WTC11 (cell line): ENCODE measurements around the gene PIGN. TPM values are rescaled to one million over a fixed set of nuclear protein-coding genes. Genes with fewer than 3 reads are reported as not detected.

Source experiments
- ATAC-seq: fragments of 200-7000 bp; cut with Tn5 transposase; 2 replicates; pipeline ENCODE4 v1.10.0; 2021; ENCODE audit warnings: mild to moderate bottlenecking, moderate library complexity
- CTCF ChIA-PET: fragments of 300-600 bp; sonication (Branson Sonifier 250); formaldehyde crosslinking; loops from one replicate; lab custom pipeline; 2021; ENCODE audit warnings: antibody characterized with exemption; lab: Charles Lee
- POLR2A ChIA-PET: fragments of 350-600 bp; sonication (Branson Sonifier 250); formaldehyde crosslinking; loops from one replicate; lab custom pipeline; 2021; ENCODE audit warnings: antibody characterized with exemption; lab: Charles Lee
- DNase-seq: peaks from one replicate; pipeline ENCODE4 v3.0.0; 2021; ENCODE audit warnings: low spot score
- H3K27ac Mint-ChIP-seq: 2 replicates; pipeline ENCODE4 v1.8.0; 2021; ENCODE audit warnings: mixed read lengths
- H3K27me3 Mint-ChIP-seq: 2 replicates; pipeline ENCODE4 v1.8.0; 2021; ENCODE audit warnings: low read depth, mild to moderate bottlenecking, moderate library complexity, mixed read lengths
- H3K36me3 Mint-ChIP-seq: 2 replicates; pipeline ENCODE4 v1.8.0; 2021; ENCODE audit warnings: mixed read lengths
- H3K4me1 Mint-ChIP-seq: 2 replicates; pipeline ENCODE4 v1.8.0; 2022; ENCODE audit warnings: mixed read lengths
- H3K4me3 Mint-ChIP-seq: 2 replicates; pipeline ENCODE4 v1.8.0; 2021; ENCODE audit warnings: mild to moderate bottlenecking, moderate library complexity, mixed read lengths
- H3K9me3 Mint-ChIP-seq: 2 replicates; pipeline ENCODE4 v1.8.0; 2021; ENCODE audit warnings: mixed read lengths
- AR ChIP-seq: fragments of 250-450 bp; sonication (Bioruptor Pico); IDR thresholded peaks from 2 replicates; pipeline ENCODE4 v1.9.0; 2021; ENCODE audit warnings: mild to moderate bottlenecking
- CREB1 ChIP-seq: sonication (generic); formaldehyde crosslinking; IDR thresholded peaks from 2 replicates; pipeline ENCODE4 v1.8.0; 2023; ENCODE audit warnings: mild to moderate bottlenecking, missing genetic modification reagents
- CREM ChIP-seq: sonication (generic); formaldehyde crosslinking; IDR thresholded peaks from 2 replicates; pipeline ENCODE4 v1.8.1; 2022; ENCODE audit warnings: mild to moderate bottlenecking, missing genetic modification reagents, moderate library complexity
- E2F4 ChIP-seq: sonication (generic); formaldehyde crosslinking; IDR thresholded peaks from 2 replicates; pipeline ENCODE4 v1.8.1; 2022; ENCODE audit warnings: low read depth, mild to moderate bottlenecking, moderate library complexity, missing genetic modification reagents, borderline replicate concordance
- GTF2I ChIP-seq: fragments of 250-450 bp; sonication (Bioruptor Pico); conservative IDR thresholded peaks from 2 replicates; pipeline ENCODE4 v1.4.0; 2021; ENCODE audit warnings: mild to moderate bottlenecking
- MYBL2 ChIP-seq: sonication (generic); formaldehyde crosslinking; IDR thresholded peaks from 2 replicates; pipeline ENCODE4 v1.8.1; 2023; ENCODE audit warnings: mild to moderate bottlenecking, moderate library complexity, missing genetic modification reagents
- NFE2L1 ChIP-seq: sonication (generic); formaldehyde crosslinking; IDR thresholded peaks from 2 replicates; pipeline ENCODE4 v1.8.1; 2023; ENCODE audit warnings: missing genetic modification reagents
- NFYB ChIP-seq: sonication (generic); formaldehyde crosslinking; conservative IDR thresholded peaks from 2 replicates; pipeline ENCODE4 v1.8.0; 2022; ENCODE audit warnings: low read depth, missing genetic modification reagents
- PRDM15 ChIP-seq: sonication (generic); formaldehyde crosslinking; IDR thresholded peaks from 2 replicates; pipeline ENCODE4 v1.8.0; 2022; ENCODE audit warnings: missing genetic modification reagents
- SMAD3 ChIP-seq: sonication (generic); formaldehyde crosslinking; IDR thresholded peaks from 2 replicates; pipeline ENCODE4 v1.8.0; 2022; ENCODE audit warnings: missing genetic modification reagents, mild to moderate bottlenecking, borderline replicate concordance
- TEAD4 ChIP-seq: sonication (generic); formaldehyde crosslinking; IDR thresholded peaks from 2 replicates; pipeline ENCODE4 v1.8.0; 2022; ENCODE audit warnings: mild to moderate bottlenecking, missing genetic modification reagents
- ZNF317 ChIP-seq: sonication (generic); formaldehyde crosslinking; IDR thresholded peaks from 2 replicates; pipeline ENCODE4 v1.8.1; 2023; ENCODE audit warnings: low read depth, mild to moderate bottlenecking, moderate library complexity, missing genetic modification reagents, borderline replicate concordance
- total RNA-seq: library from RNA; stranded (reverse); gene quantifications from 3 replicates; pipeline ENCODE4 v1.2.3, GENCODE V29; 2021
- TF ChIP-seq, protein P1 (sequence below): fragments of 250-450 bp; sonication (Bioruptor Pico); IDR thresholded peaks from 2 replicates; pipeline ENCODE4 v1.9.0; 2021; ENCODE audit warnings: moderate library complexity, mild to moderate bottlenecking, inconsistent platforms, borderline replicate concordance
- TF ChIP-seq, protein P2 (sequence below): fragments of 250-450 bp; sonication (Bioruptor Pico); IDR thresholded peaks from 2 replicates; pipeline ENCODE4 v1.8.0; 2021; ENCODE audit warnings: mild to moderate bottlenecking
- TF ChIP-seq, protein P3 (sequence below): sonication (generic); formaldehyde crosslinking; IDR thresholded peaks from 2 replicates; pipeline ENCODE4 v1.8.1; 2023; ENCODE audit warnings: mild to moderate bottlenecking, missing genetic modification reagents, borderline replicate concordance

Gene PIGN
- total RNA-seq, 1 experiment from 2014 or later, result 23.4 TPM

GRCh38 chr18:62028715-62029114, 158.1 kb downstream of the PIGN start:
- Mint-ChIP-seq H3K27ac (no peak overlapping the region), H3K9me3 (peaks cover 7% of the 10 kb centered on the region; the same call in 1 of the 2 replicates), H3K36me3 (no peaks in the 10 kb centered on the region), H3K4me1 (peaks cover 27% of the 10 kb centered on the region), H3K27me3 (no peaks in the 10 kb centered on the region), H3K4me3 (no peak overlapping the region)
- no peak for DNase-seq
- ATAC-seq, result no peak
- TF ChIP-seq, protein P1, sequence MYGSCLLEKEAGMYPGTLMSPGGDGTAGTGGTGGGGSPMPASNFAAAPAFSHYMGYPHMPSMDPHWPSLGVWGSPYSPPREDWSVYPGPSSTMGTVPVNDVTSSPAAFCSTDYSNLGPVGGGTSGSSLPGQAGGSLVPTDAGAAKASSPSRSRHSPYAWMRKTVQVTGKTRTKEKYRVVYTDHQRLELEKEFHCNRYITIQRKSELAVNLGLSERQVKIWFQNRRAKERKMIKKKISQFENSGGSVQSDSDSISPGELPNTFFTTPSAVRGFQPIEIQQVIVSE (CRISPR knock-in tag), result no peak
- TF ChIP-seq, protein P2, sequence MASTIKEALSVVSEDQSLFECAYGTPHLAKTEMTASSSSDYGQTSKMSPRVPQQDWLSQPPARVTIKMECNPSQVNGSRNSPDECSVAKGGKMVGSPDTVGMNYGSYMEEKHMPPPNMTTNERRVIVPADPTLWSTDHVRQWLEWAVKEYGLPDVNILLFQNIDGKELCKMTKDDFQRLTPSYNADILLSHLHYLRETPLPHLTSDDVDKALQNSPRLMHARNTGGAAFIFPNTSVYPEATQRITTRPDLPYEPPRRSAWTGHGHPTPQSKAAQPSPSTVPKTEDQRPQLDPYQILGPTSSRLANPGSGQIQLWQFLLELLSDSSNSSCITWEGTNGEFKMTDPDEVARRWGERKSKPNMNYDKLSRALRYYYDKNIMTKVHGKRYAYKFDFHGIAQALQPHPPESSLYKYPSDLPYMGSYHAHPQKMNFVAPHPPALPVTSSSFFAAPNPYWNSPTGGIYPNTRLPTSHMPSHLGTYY (CRISPR knock-in tag), result no peak
- TF ChIP-seq TEAD4 (no peak), SMAD3 (CRISPR knock-in tag) (no peak)
- CTCF ChIA-PET, result no interaction called here
- POLR2A ChIA-PET, result no interaction called here

- peak; percentile 71 for ATAC-seq
- Mint-ChIP-seq H3K36me3 (no peaks in the 10 kb centered on the region), H3K4me3 (no peak overlapping the region), H3K27ac (no peak overlapping the region), H3K4me1 (peaks cover 27% of the 10 kb centered on the region), H3K27me3 (no peaks in the 10 kb centered on the region), H3K9me3 (peaks cover 7% of the 10 kb centered on the region; the same call in 1 of the 2 replicates)
- TF ChIP-seq PRDM15 (CRISPR knock-in tag) (peak; percentile 78), AR (CRISPR knock-in tag) (no peak), CREB1 (CRISPR knock-in tag) (no peak), GTF2I (CRISPR knock-in tag) (no peak)
- DNase-seq, result no peak
- ChIA-PET POLR2A (no interaction called here), CTCF (no interaction called here)
Observed at GRCh38 chr18:62027914-62028520, 158.8 kb downstream of the PIGN start.

GRCh38 chr18:62026586-62026985, 160.3 kb downstream of the PIGN start:
- Mint-ChIP-seq H3K27me3 (no peaks in the 10 kb centered on the region), H3K4me3 (no peak overlapping the region), H3K27ac (no peak overlapping the region), H3K36me3 (no peaks in the 10 kb centered on the region), H3K4me1 (peaks cover 27% of the 10 kb centered on the region), H3K9me3 (peaks cover 7% of the 10 kb centered on the region; the same call in 1 of the 2 replicates)
- ChIA-PET POLR2A (no interaction called here), CTCF (no interaction called here)
- TF ChIP-seq, protein P2 (CRISPR knock-in tag), result no peak
- TF ChIP-seq NFYB (CRISPR knock-in tag) (no peak), NFE2L1 (CRISPR knock-in tag) (no peak), ZNF317 (CRISPR knock-in tag) (no peak), CREM (CRISPR knock-in tag) (no peak), E2F4 (CRISPR knock-in tag) (no peak), MYBL2 (CRISPR knock-in tag) (no peak)
- TF ChIP-seq, protein P3, sequence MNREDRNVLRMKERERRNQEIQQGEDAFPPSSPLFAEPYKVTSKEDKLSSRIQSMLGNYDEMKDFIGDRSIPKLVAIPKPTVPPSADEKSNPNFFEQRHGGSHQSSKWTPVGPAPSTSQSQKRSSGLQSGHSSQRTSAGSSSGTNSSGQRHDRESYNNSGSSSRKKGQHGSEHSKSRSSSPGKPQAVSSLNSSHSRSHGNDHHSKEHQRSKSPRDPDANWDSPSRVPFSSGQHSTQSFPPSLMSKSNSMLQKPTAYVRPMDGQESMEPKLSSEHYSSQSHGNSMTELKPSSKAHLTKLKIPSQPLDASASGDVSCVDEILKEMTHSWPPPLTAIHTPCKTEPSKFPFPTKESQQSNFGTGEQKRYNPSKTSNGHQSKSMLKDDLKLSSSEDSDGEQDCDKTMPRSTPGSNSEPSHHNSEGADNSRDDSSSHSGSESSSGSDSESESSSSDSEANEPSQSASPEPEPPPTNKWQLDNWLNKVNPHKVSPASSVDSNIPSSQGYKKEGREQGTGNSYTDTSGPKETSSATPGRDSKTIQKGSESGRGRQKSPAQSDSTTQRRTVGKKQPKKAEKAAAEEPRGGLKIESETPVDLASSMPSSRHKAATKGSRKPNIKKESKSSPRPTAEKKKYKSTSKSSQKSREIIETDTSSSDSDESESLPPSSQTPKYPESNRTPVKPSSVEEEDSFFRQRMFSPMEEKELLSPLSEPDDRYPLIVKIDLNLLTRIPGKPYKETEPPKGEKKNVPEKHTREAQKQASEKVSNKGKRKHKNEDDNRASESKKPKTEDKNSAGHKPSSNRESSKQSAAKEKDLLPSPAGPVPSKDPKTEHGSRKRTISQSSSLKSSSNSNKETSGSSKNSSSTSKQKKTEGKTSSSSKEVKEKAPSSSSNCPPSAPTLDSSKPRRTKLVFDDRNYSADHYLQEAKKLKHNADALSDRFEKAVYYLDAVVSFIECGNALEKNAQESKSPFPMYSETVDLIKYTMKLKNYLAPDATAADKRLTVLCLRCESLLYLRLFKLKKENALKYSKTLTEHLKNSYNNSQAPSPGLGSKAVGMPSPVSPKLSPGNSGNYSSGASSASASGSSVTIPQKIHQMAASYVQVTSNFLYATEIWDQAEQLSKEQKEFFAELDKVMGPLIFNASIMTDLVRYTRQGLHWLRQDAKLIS (CRISPR knock-in tag), result no peak
- ATAC-seq, result no peak
- DNase-seq, result no peak
